Neuron (in vitro differentiated cells): ENCODE measurements around the gene SZT2.
"Not testable (repeated sequence)": the region's sequence is repeated elsewhere in the genome, so short reads cannot be mapped to it uniquely, and the experiment has no call there.

Experiments
- H2AFZ ChIP-seq: one replicate; pipeline ENCODE4 v1.6.1; 2013; ENCODE audit warnings: low read depth, mild to moderate bottlenecking, inconsistent platforms, low read length, moderate library complexity
- H3K27me3 ChIP-seq: one replicate; pipeline ENCODE4 v1.6.1; 2013; ENCODE audit warnings: low read length; ENCODE audit not compliant: insufficient read depth
- H3K36me3 ChIP-seq: one replicate; pipeline ENCODE4 v1.6.1; 2013; ENCODE audit warnings: low read length; ENCODE audit not compliant: insufficient read depth
- H3K4me1 ChIP-seq: one replicate; pipeline ENCODE4 v1.6.1; 2013; ENCODE audit warnings: low read length; ENCODE audit not compliant: insufficient read depth
- H3K4me3 ChIP-seq: 2 replicates; pipeline ENCODE4 v1.5.1; 2013; ENCODE audit warnings: mild to moderate bottlenecking, low read length, moderate library complexity
- H3K9me3 ChIP-seq: one replicate; pipeline ENCODE4 v1.6.1; 2013; ENCODE audit warnings: low read length

Gene SZT2

GRCh38 chr1:43454270-43455011 is 64.7 kb downstream of the SZT2 start:
- H3K4me3 ChIP-seq, result no peak overlapping the region
- no peaks in the 10 kb centered on the region for H3K4me1 ChIP-seq
- H3K9me3 ChIP-seq, result no peaks in the 10 kb centered on the region
- H3K36me3 ChIP-seq, result peaks cover 29% of the 10 kb centered on the region
- no peak overlapping the region for H2AFZ ChIP-seq
- no peaks in the 10 kb centered on the region for H3K27me3 ChIP-seq

DNA sequence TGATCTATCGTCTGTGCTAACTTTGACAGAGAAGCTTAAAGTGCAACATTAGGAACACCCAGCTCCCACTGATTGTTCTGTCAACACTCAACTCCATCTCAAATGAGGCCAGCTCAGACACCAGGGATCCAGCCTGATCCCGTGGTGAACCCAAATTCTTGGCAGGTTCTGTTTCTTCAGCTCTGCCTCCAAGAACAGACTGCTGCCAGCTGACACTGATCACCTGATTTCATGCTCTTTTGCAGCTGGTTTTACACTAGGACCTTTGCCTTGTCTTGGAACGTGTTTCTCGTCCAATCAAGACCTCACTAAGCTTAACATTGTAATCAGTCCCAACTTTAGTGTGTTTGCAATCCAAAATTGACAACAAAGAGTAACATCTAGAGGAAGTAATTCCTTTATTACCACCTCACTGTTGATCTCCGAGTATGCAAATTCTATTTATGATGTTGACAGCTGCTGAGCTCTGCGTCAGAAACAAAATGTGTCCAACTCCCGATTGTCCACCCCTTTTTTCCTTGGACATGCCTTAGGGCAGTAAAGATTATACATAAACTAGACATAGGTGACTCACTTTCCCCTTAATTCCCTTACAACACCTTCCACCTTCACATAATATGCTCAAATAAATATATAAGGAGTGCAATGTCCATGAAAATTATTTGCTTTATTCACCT is 65.7 kb downstream of the SZT2 start:
- Histone ChIP-seq H3K4me3 (no peak overlapping the region), H3K27me3 (no peaks in the 10 kb centered on the region), H3K9me3 (no peaks in the 10 kb centered on the region), H2AFZ (no peak overlapping the region), H3K36me3 (peaks cover 21% of the 10 kb centered on the region), H3K4me1 (no peaks in the 10 kb centered on the region)

GRCh38 chr1:43458379-43458778 is 68.7 kb downstream of the SZT2 start:
- H3K4me1 ChIP-seq, H2AFZ ChIP-seq, H3K9me3 ChIP-seq, H3K4me3 ChIP-seq, H3K27me3 ChIP-seq, H3K36me3 ChIP-seq: not testable (repeated sequence)

GRCh38 chr1:43460988-43461693 is 71.4 kb downstream of the SZT2 start:
- Histone ChIP-seq H3K9me3 (no peaks in the 10 kb centered on the region), H3K4me1 (no peaks in the 10 kb centered on the region), H2AFZ (no peak overlapping the region), H3K36me3 (no peaks in the 10 kb centered on the region), H3K27me3 (no peaks in the 10 kb centered on the region), H3K4me3 (no peak overlapping the region)

GRCh38 chr1:43463479-43463878 is 73.8 kb downstream of the SZT2 start:
- Histone ChIP-seq H2AFZ (no peak overlapping the region), H3K27me3 (no peaks in the 10 kb centered on the region)

GRCh38 chr1:43464681-43465504 is 75.2 kb downstream of the SZT2 start:
- no peak overlapping the region for H3K4me3 ChIP-seq

More at GRCh38 chr1:43463479-43463878, 73.8 kb downstream of the SZT2 start:
- H3K36me3 ChIP-seq, result no peaks in the 10 kb centered on the region
- no peak overlapping the region for H3K4me3 ChIP-seq
- no peaks in the 10 kb centered on the region for H3K9me3 ChIP-seq
- no peaks in the 10 kb centered on the region for H3K4me1 ChIP-seq

DNA sequence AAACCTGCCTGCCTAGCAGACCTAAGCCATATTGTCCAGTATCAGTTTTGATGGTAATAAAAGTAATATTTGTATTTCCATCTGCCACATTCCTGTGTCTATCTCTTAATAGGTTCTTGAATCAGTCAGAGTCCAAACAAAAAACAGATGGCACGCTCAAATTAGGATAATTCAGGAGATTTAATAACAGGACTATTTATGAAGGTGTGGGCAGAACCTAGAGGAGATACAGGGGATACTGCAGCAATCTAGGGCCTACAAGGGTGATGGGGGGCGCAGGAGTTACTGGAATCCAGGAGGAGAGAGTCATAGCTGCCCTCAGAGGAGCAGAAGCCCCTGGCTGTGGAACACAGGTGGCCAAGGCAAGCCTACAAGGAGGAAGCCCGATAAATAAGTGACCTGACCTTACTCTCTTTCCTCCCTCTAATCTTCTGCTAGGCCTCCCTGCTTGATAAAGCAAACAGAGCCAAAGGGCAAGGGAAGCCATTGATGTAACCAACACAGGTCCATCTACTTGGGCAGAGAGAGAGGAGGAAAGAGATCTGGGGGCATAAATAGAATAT is 75.9 kb downstream of the SZT2 start:
- H3K4me1 ChIP-seq, result no peaks in the 10 kb centered on the region
- H3K27me3 ChIP-seq, result no peaks in the 10 kb centered on the region
- H3K4me3 ChIP-seq, result no peak overlapping the region
- H3K36me3 ChIP-seq, result no peaks in the 10 kb centered on the region
- no peak overlapping the region for H2AFZ ChIP-seq
- no peaks in the 10 kb centered on the region for H3K9me3 ChIP-seq

More at GRCh38 chr1:43464681-43465504, 75.2 kb downstream of the SZT2 start:
- no peaks in the 10 kb centered on the region for H3K27me3 ChIP-seq
- H2AFZ ChIP-seq, result no peak overlapping the region
- no peaks in the 10 kb centered on the region for H3K4me1 ChIP-seq
- H3K36me3 ChIP-seq, result no peaks in the 10 kb centered on the region
- no peaks in the 10 kb centered on the region for H3K9me3 ChIP-seq

- no peaks in the 10 kb centered on the region for H3K9me3 ChIP-seq
- H3K4me3 ChIP-seq, result no peak overlapping the region
- no peaks in the 10 kb centered on the region for H3K36me3 ChIP-seq
- no peaks in the 10 kb centered on the region for H3K4me1 ChIP-seq
- no peaks in the 10 kb centered on the region for H3K27me3 ChIP-seq
- H2AFZ ChIP-seq, result no peak overlapping the region
These were observed 76.7 kb downstream of the SZT2 start for GRCh38 chr1:43466403-43466802.

DNA sequence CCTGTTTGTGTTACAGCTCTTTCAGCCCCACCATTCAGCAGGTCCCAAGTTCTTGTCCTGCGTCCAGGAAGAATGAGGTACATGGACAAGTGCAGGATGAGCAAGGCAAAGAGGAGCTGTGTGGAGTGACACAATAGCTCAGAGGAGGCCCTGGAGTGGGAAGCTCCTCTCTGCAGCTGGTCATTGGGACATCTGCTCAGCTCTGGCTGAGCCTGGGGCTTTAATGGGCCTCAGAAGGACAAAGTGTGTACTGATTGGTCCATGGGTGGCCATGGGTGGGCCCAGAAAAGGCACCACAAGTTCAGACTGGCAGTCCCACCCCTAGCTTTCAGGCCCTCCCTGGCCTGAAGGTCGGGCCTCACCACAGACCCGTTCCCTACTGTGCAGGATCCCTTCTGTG is 78.7 kb downstream of the SZT2 start:
- no peaks in the 10 kb centered on the region for H3K4me1 ChIP-seq
- no peaks in the 10 kb centered on the region for H3K27me3 ChIP-seq
- H3K4me3 ChIP-seq, result no peak overlapping the region
- H3K9me3 ChIP-seq, result no peaks in the 10 kb centered on the region
- H2AFZ ChIP-seq, result no peak overlapping the region
- no peaks in the 10 kb centered on the region for H3K36me3 ChIP-seq

DNA sequence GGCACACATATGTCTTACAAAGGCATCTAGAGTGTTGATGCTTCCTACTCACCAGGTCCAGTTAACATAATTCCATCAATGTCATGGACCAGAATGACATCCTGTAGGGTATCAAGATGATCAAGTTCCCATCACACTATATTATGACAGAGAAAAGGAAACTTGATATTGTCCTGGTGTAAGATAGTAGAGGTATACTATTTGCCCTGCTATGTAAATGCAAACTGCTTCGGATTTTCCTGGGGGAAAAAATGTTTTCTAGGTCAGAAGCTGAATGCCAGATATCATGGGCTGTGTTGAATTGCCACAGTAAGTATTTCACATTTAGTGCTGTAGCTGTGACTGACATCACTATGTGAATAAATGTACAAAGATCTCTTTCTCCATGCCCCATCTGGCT is 80.2 kb downstream of the SZT2 start:
- no peak overlapping the region for H3K4me3 ChIP-seq
- no peaks in the 10 kb centered on the region for H3K36me3 ChIP-seq
- no peaks in the 10 kb centered on the region for H3K27me3 ChIP-seq
- H3K9me3 ChIP-seq, result no peaks in the 10 kb centered on the region
- no peak overlapping the region for H2AFZ ChIP-seq
- no peaks in the 10 kb centered on the region for H3K4me1 ChIP-seq

DNA sequence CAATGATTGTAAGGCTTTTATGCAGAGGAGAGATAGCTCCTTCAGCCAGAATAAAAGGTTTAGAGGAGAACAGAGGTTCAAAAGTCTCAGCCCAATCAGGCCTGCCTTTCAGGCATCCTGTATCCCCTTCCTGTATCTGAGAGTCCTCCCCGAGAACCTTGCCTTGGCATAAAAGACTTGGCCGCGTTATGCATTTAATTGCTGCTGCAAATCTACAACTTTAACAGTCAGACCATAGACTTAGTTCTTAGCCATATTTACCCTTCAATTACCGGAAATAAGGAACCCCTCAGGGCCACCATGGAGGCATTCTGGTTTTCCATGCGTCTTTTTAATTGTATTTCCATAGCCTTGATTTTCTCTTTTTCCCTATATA is 82.4 kb downstream of the SZT2 start:
- H2AFZ ChIP-seq, result no peak overlapping the region
- no peaks in the 10 kb centered on the region for H3K36me3 ChIP-seq
- H3K27me3 ChIP-seq, result no peaks in the 10 kb centered on the region
- no peaks in the 10 kb centered on the region for H3K9me3 ChIP-seq
- H3K4me3 ChIP-seq, result no peak overlapping the region
- no peaks in the 10 kb centered on the region for H3K4me1 ChIP-seq

DNA sequence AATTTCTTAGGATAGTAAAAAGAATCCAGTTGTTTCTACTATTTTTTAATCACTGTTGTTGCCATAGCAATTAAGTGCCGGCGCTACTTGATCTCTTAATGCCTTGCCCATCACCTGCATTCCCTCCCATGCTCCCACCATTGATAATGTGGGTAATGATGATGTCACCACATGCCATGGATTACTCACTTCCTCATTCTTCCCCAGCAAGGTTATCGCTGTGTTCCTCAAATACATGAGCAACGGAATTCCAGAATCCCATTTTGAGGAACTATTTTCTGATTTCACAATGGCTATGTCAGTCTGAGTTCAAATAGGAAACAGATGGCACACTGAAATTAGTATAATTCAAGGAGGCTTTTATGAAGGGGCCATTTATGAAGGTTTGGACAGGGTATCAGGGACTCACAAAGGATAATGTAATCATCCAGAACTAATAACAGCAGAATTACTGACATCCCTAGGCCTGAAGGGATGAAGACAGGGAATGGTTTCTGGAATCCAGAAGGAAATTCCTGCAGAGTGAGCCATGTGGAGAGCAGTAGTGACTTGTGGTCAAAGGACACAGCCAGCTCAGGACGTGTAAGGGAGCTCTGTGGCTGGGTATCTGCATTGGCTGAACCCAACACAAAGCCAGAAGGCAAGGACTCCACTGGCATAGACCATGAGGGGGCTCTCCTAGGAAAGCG is 82.9 kb downstream of the SZT2 start:
- H3K9me3 ChIP-seq, H3K27me3 ChIP-seq, H2AFZ ChIP-seq, H3K4me3 ChIP-seq, H3K4me1 ChIP-seq, H3K36me3 ChIP-seq: not testable (repeated sequence)
